HG02943 (cell line): Measurements from ENCODE around the gene POU6F2.
A peak's percentile ranks its signal among the peaks of the same experiment; 100 is the strongest.

Source experiments
- ATAC-seq: cut with Tn5 transposase; IDR thresholded peaks from one replicate; pipeline ENCODE4 v1.9.1; 2021; ENCODE audit warnings: mild to moderate bottlenecking, low read depth, moderate library complexity; ENCODE audit not compliant: unreplicated experiment

Gene POU6F2

DNA sequence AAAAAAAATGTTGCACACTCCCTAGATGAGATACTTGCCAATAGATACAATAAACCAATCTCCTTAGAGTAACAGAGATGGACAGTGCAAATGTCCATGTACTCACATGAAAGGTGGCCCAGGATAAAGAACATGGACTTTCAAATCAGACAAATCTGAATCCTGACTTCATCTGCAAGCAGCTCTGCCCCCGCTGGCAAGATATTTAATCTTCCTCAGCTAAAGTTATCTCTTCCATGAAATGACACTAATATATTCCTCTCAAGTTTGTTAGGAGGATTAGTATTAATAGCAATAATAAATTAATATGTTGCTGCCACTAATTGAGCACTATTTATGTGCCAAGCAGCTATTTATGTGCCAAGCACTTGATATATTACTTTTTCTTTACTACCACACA, 439.9 kb downstream of the POU6F2 start:
- no peak for ATAC-seq

GRCh38 chr7:39421251-39421650, 443.5 kb downstream of the POU6F2 start:
- no peak for ATAC-seq

- ATAC-seq: no peak
These were observed 444.0 kb downstream of the POU6F2 start for GRCh38 chr7:39421661-39422060.

GRCh38 chr7:39428221-39428620, 450.5 kb downstream of the POU6F2 start:
- no peak for ATAC-seq

GRCh38 chr7:39429421-39429820, 451.7 kb downstream of the POU6F2 start:
- no peak for ATAC-seq

DNA sequence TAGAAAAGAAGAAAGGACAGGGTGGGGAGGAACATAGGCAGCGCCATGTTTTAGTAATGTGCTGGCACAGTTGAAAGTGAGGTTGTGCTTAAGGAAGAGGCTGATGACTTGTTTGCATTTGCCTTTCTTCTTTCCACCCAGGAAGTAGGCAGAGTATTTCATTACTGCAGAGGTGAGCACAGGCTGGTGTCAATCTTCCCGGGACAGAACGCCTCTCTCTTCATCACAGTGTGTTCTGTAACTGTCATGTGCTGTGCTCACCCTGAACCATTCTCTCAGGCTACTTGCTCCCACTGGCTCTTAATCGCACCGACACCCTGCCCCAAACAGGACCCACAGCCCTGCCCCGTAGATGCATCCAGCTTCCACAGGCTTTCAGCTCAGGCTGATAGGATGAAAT, 452.7 kb downstream of the POU6F2 start:
- ATAC-seq: no peak

- no peak for ATAC-seq
These were observed 453.4 kb downstream of the POU6F2 start for GRCh38 chr7:39430909-39431641.

GRCh38 chr7:39432368-39432767, 454.7 kb downstream of the POU6F2 start:
- no peak for ATAC-seq

- ATAC-seq: no peak
These were observed 455.2 kb downstream of the POU6F2 start for GRCh38 chr7:39432807-39433416.

DNA sequence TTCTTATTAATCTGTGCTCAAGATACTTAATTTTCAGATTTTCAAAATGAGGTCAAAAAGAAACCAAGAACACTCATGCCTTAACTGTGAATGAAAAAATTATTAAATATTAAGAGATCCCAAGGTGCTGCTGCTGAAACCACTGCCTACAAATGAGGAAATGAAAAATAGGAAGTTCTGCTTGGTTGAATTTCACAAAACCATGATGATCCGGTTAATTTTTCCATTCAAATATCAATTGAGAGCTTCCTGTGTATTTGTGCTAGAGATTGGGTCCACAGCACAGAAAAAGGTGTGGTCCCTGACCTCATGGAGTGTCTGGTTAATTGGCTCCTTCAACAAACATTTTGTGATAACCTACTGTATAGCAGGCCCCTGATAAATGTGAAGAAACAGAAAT, 455.8 kb downstream of the POU6F2 start:
- ATAC-seq: no peak

DNA sequence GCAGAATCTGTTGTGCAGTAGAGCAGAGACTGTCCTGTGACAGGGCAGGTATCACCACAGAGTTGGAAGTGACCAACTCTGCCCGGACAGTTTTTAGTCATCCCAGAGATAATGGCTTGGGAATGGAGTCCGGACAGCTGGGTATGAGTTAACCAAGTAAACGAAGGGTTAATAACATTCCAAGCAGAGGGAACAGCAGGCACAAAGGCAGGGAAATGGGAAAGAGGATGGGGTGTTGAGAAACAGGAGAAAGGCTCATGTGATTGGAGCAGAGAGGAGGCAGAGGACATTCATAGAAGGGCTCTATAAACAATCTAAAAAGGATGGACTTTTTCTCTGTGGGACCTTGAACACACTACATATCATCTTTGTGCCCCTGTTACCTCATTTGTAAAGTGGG, 456.3 kb downstream of the POU6F2 start:
- no peak for ATAC-seq

GRCh38 chr7:39446546-39446945, 468.8 kb downstream of the POU6F2 start:
- ATAC-seq: no peak

- no peak for ATAC-seq
These were observed 474.2 kb downstream of the POU6F2 start for GRCh38 chr7:39451901-39452300.

- peak; percentile 79 for ATAC-seq
These were observed 476.1 kb downstream of the POU6F2 start for GRCh38 chr7:39453743-39454355.

- ATAC-seq: no peak
These were observed 480.5 kb downstream of the POU6F2 start for GRCh38 chr7:39458061-39458745.

DNA sequence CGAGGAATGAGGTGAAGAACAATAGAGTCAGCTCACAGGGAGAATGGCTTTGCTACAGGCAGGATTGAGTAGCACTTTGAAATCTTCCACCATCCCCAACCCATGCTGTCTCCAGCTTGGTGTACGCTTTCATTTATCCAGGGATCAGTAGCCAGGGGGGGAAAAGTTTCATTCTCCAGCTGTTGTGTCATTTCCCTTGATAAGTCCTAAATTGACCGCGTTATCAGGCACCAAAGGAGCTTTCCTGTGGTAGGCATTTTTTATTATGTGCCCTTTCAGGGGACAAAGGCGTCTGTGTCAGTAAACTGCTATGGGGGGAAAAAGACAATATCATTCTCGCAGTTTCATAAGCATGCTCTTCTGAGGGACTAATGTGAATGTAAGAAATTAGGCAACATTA, 481.9 kb downstream of the POU6F2 start:
- no peak for ATAC-seq

DNA sequence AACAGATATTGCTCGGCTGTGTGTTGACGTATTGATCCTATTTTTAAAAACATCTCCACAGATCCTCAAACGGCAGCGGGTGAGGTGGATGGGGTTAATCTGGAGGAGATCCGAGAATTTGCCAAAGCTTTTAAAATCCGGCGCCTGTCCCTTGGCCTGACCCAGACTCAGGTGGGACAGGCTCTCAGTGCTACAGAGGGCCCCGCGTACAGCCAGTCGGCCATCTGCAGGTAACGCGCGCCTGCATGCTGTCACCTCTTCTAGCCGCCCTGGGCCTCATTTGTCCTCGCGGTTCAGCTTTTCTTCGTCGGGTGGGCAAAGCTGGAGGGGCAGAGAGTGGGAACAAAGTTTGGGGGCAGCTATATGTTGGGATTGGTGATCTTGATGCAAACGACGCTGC, 482.8 kb downstream of the POU6F2 start:
- no peak for ATAC-seq

- no peak for ATAC-seq
These were observed 483.6 kb downstream of the POU6F2 start for GRCh38 chr7:39461263-39461820.

- ATAC-seq: no peak
These were observed 485.5 kb downstream of the POU6F2 start for GRCh38 chr7:39463252-39463651.

DNA sequence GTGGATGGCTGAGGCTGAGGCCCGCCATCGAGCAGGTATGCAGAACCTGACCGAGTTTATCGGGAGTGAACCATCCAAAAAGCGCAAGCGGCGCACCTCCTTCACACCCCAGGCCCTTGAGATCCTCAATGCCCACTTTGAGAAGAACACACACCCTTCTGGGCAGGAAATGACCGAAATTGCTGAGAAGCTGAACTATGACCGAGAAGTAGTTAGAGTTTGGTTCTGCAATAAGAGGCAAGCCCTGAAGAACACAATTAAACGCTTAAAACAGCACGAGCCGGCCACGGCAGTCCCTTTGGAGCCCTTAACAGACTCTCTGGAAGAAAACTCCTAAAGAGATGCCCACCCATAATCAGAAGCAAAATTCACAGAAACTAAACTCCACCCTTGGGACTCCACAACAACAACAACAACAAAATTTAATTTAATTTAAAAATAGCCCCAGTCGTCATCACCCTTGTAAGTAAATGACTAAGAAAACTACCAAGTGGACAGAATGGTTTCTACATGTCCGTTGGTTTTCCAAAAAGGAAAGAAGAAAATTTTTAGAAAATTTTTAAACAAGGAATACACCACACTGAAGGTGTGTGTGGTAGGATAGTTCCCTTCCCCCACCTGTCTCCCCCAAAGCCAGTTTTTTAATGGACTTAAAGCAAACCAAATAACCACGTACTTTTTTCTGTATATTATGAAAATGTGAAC, 486.8 kb downstream of the POU6F2 start:
- ATAC-seq: no peak
